HepG2 (cell line): Measurements from ENCODE around the gene G6PC2. TPM values are rescaled to one million over a fixed set of nuclear protein-coding genes. Genes with fewer than 3 reads are reported as not detected.

Experiments
- ATAC-seq: fragments of 200-7000 bp; cut with Tn5 transposase; 3 replicates; pipeline ENCODE4 v1.9.1; 2020; ENCODE audit warnings: mild to moderate bottlenecking, moderate library complexity
- BruUV-seq: library from RNA; stranded (reverse); fragments of 400-500 nt; replicated peaks from 2 replicates; lab custom pipeline; 2021; lab: Mats Ljungman, UMichigan
- CTCF ChIA-PET: fragments of 300-600 bp; formaldehyde crosslinking; extraction: SDS; loops from one replicate; lab custom pipeline; 2021; ENCODE audit warnings: low total read pairs, inconsistent platforms, low intra/inter-chr PET ratio; lab: Yijun Ruan, JAX
- POLR2A ChIA-PET: fragments of 350-600 bp; sonication (Branson Sonifier 250); formaldehyde crosslinking; loops from one replicate; lab custom pipeline; 2020; ENCODE audit warnings: antibody characterized with exemption, inconsistent platforms; lab: Yijun Ruan, JAX
- DNase-seq: peaks from one replicate; pipeline ENCODE4 v3.0.0-alpha.2; 2015; ENCODE audit warnings: low spot score
- FAIRE-seq: peaks from 3 replicates; lab custom pipeline; 2011; peaks lifted over from hg19 to GRCh38; lab: Jason Lieb, UNC
- H2AFZ ChIP-seq: one replicate; pipeline ENCODE4 v1.6.1; 2011; ENCODE audit warnings: low read length, inconsistent platforms
- H3K27ac ChIP-seq: fragments of 300-600 bp; 3 replicates; pipeline ENCODE4 v1.8.0; 2011; ENCODE audit warnings: mixed run types, mild to moderate bottlenecking, mixed read lengths, low read length, inconsistent platforms; ENCODE audit not compliant: insufficient read depth; ENCODE audit errors: extremely low read length
- H3K27me3 ChIP-seq, 2 experiments: fragments of 200-600 bp in 1 of 2; 2 replicates in 1 of 2; 3 replicates in 1 of 2; pipeline versions ENCODE4 v1.6.0 to v1.8.0; 2011; ENCODE audit warnings: low read length in 2 of 2, mild to moderate bottlenecking in 2 of 2, moderate library complexity in 2 of 2, inconsistent platforms in 1 of 2; ENCODE audit not compliant: insufficient read depth in 2 of 2, control insufficient read depth in 1 of 2
- H3K36me3 ChIP-seq, 2 experiments: fragments of 200-600 bp in 1 of 2; replicated peaks in 1 of 2; 2 replicates in 1 of 2; 3 replicates in 1 of 2; pipeline versions ENCODE4 v1.5.1 to v1.8.0; 2011; ENCODE audit warnings: low read length in 2 of 2, inconsistent platforms in 1 of 2; ENCODE audit not compliant: insufficient read depth in 2 of 2, control insufficient read depth in 1 of 2
- H3K4me1 ChIP-seq: 2 replicates; pipeline ENCODE4 v1.5.1; 2012; ENCODE audit warnings: low read length, inconsistent platforms; ENCODE audit not compliant: insufficient read depth
- H3K4me2 ChIP-seq: 2 replicates; pipeline ENCODE4 v1.6.0; 2011; ENCODE audit warnings: low read depth, low read length, inconsistent platforms
- H3K4me3 ChIP-seq, 3 experiments: fragments of 200-600 bp in 1 of 3; sonication (generic), shearing (Covaris generic) in 1 of 3; replicated peaks in 1 of 3; 2 replicates each; pipeline ENCODE4 v1.5.1; 2011 to 2016; ENCODE audit warnings: low read length in 3 of 3, inconsistent platforms in 2 of 3, low read depth in 2 of 3, mild to moderate bottlenecking in 2 of 3, control low read depth in 1 of 3, mixed read lengths in 1 of 3; ENCODE audit not compliant: insufficient read depth in 1 of 3
- H3K79me2 ChIP-seq: one replicate; pipeline ENCODE4 v1.6.1; 2011; ENCODE audit warnings: low read length, inconsistent platforms; ENCODE audit not compliant: insufficient read depth
- H3K9ac ChIP-seq: 2 replicates; pipeline ENCODE4 v1.6.0; 2011; ENCODE audit warnings: mild to moderate bottlenecking, low read depth, low read length, inconsistent platforms; ENCODE audit not compliant: insufficient read depth
- H3K9me3 ChIP-seq: 2 replicates; pipeline ENCODE4 v1.5.1; 2012; ENCODE audit warnings: mild to moderate bottlenecking, low read length
- H4K20me1 ChIP-seq: 2 replicates; pipeline ENCODE4 v1.6.0; 2011; ENCODE audit warnings: inconsistent platforms, mild to moderate bottlenecking, low read length, moderate library complexity; ENCODE audit not compliant: insufficient read depth
- ATF2 ChIP-seq: sonication (generic); formaldehyde crosslinking; IDR thresholded peaks from 2 replicates; pipeline ENCODE4 v1.4.0; 2020; ENCODE audit warnings: missing genetic modification reagents
- BRCA1 ChIP-seq: sonication (generic); formaldehyde crosslinking; IDR thresholded peaks from 2 replicates; pipeline ENCODE4 v1.4.0; 2020; ENCODE audit warnings: missing genetic modification reagents
- GATA4 ChIP-seq: sonication (generic); IDR thresholded peaks from 2 replicates; pipeline ENCODE4 v1.6.1; 2016; ENCODE audit warnings: antibody characterized with exemption, low read depth, borderline replicate concordance
- HNF4G ChIP-seq, 2 experiments: sonication (generic) in 1 of 2; formaldehyde crosslinking in 1 of 2; IDR thresholded peaks; 2 replicates each; pipeline versions ENCODE4 v1.4.0 to v1.6.1; 2011 to 2020; ENCODE audit warnings: borderline replicate concordance in 2 of 2, low read depth in 2 of 2, mild to moderate bottlenecking in 2 of 2, low read length in 1 of 2, missing genetic modification reagents in 1 of 2, moderate library complexity in 1 of 2
- KAT8 ChIP-seq: IDR thresholded peaks from 2 replicates; pipeline ENCODE4 v1.6.1; 2016; ENCODE audit warnings: missing genetic modification reagents, missing compliant biosample characterization
- MAFG ChIP-seq: sonication (generic); formaldehyde crosslinking; IDR thresholded peaks from 2 replicates; pipeline ENCODE4 v1.5.1; 2020; ENCODE audit warnings: mild to moderate bottlenecking, missing genetic modification reagents
- NCOR1 ChIP-seq: fragments of 200-600 bp; sonication (generic); IDR thresholded peaks from 2 replicates; pipeline ENCODE4 v1.7.0; 2017; ENCODE audit warnings: antibody characterized with exemption, low read length, borderline replicate concordance
- POGZ ChIP-seq: sonication (generic); formaldehyde crosslinking; IDR thresholded peaks from 2 replicates; pipeline ENCODE4 v1.4.0; 2020; ENCODE audit warnings: mild to moderate bottlenecking, missing genetic modification reagents
- SIN3A ChIP-seq: IDR thresholded peaks from 2 replicates; pipeline ENCODE4 v1.6.1; 2011; ENCODE audit warnings: low read depth, mild to moderate bottlenecking, control low read depth, low read length, borderline replicate concordance
- STAG1 ChIP-seq: sonication (generic); formaldehyde crosslinking; IDR thresholded peaks from 2 replicates; pipeline ENCODE4 v1.4.0; 2020; ENCODE audit warnings: missing genetic modification reagents
- TAF1 ChIP-seq: sonication (generic); formaldehyde crosslinking; IDR thresholded peaks from 2 replicates; pipeline ENCODE4 v1.4.0; 2020; ENCODE audit warnings: missing genetic modification reagents
- YEATS2 ChIP-seq: sonication (generic); formaldehyde crosslinking; IDR thresholded peaks from 2 replicates; pipeline ENCODE4 v1.4.0; 2020; ENCODE audit warnings: missing genetic modification reagents, borderline replicate concordance
- ZBTB14 ChIP-seq: sonication (generic); formaldehyde crosslinking; IDR thresholded peaks from 2 replicates; pipeline ENCODE4 v1.4.0; 2020; ENCODE audit warnings: missing genetic modification reagents
- ZNF136 ChIP-seq: sonication (generic); formaldehyde crosslinking; IDR thresholded peaks from 2 replicates; pipeline ENCODE4 v1.8.1; 2022; ENCODE audit warnings: low read depth, mild to moderate bottlenecking, moderate library complexity, missing genetic modification reagents
- ZNF180 ChIP-seq: sonication (generic); formaldehyde crosslinking; IDR thresholded peaks from 2 replicates; pipeline ENCODE4 v1.4.0; 2020; ENCODE audit warnings: low read depth, missing genetic modification reagents, borderline replicate concordance
- ZNF468 ChIP-seq: sonication (generic); formaldehyde crosslinking; IDR thresholded peaks from 2 replicates; pipeline ENCODE4 v1.8.0; 2022; ENCODE audit warnings: mild to moderate bottlenecking, moderate library complexity, missing genetic modification reagents
- ZSCAN22 ChIP-seq: sonication (generic); formaldehyde crosslinking; IDR thresholded peaks from 2 replicates; pipeline ENCODE4 v1.4.0; 2020; ENCODE audit warnings: mild to moderate bottlenecking, missing genetic modification reagents
- WGBS: methylation state at CpG from one replicate; pipeline ENCODE4 v1.1.6; 2017; ENCODE audit warnings: low lambda C conversion rate; 5-methylcytosine and 5-hydroxymethylcytosine counted together
- in situ Hi-C: cut with HindIII; loops from 2 replicates; pipeline ENCODE4 v1.10.0; 2017; ENCODE audit warnings: low pct_unique_long_range_greater_than_20kb; ENCODE audit not compliant: extremely low pct_ligation_motif_present
- intact Hi-C: fragments of 100-400 bp; cut with micrococcal nuclease; formaldehyde crosslinking; loops from one replicate; pipeline ENCODE4 v1.10.0; 2022; ENCODE audit not compliant: unreplicated experiment
- polyA plus RNA-seq, 8 experiments: library from polyadenylated mRNA; depleted of rRNA in 3 of 8; stranded (reverse) in 7 of 8; unstranded in 1 of 8; fragments of >200 nt; fragmentation: Illumina TruSeq in 4 of 8; extraction: Trizol in 4 of 8; gene quantifications; 2 replicates each; pipeline versions ENCODE4 v1.2.1 to v1.2.3, GENCODE V29; 2011 to 2016; ENCODE audit warnings: low read depth in 4 of 8, missing spikeins in 1 of 8, mixed read lengths in 1 of 8; ENCODE audit not compliant: insufficient read depth in 1 of 8
- total RNA-seq, 5 experiments: library from RNA; depleted of rRNA; stranded (reverse); fragments of >200 nt; fragmentation: Illumina TruSeq; extraction: Trizol; gene quantifications; 2 replicates each; pipeline ENCODE4 v1.2.3, GENCODE V29; 2016; ENCODE audit warnings: low read depth in 1 of 5

The G6PC2 gene
- total and polyA plus RNA-seq, 2 of the 13 experiments (the other 11 are each of a cell fraction or from before 2014, with no cell fraction given) = not detected

GRCh38 chr2:168884975-168885374 lies 16.1 kb upstream of the G6PC2 start:
- POLR2A ChIA-PET = no interaction called here
- WGBS = 95% methylated on average over 1 of the region's 1 CpG
- no TSS peak for BruUV-seq

GRCh38 chr2:168889635-168890005 lies 11.5 kb upstream of the G6PC2 start:
- DNase-seq (peak; percentile 31), ATAC-seq (peak; percentile 43), FAIRE-seq (peak; percentile 8)
- Histone ChIP-seq H2AFZ (peak overlapping the region; percentile 52), H3K27ac (peak overlapping the region; percentile 58), H3K4me3 (peak overlapping the region; percentile 83 to 93 (median 89)), H3K36me3 (peaks cover 2 to 15% of the 10 kb centered on the region in 2 experiments; a peak in 4 of 5 replicates), H3K4me2 (peak overlapping the region; percentile 72), H3K4me1 (peaks cover 18% of the 10 kb centered on the region), H3K79me2 (peaks cover 10% of the 10 kb centered on the region), H4K20me1 (no peaks in the 10 kb centered on the region), H3K27me3 (no peaks in the 10 kb centered on the region; a peak in 1 of 5 replicates), H3K9ac (peak overlapping the region; percentile 80), H3K9me3 (no peaks in the 10 kb centered on the region)
- ChIA-PET POLR2A (no interaction called here), CTCF (no interaction called here)
- intact Hi-C loops = no loop called here
- WGBS = 4% methylated on average over 3 of the region's 3 CpGs
- in situ Hi-C loops = no loop called here
- TSS peak; percentile 75 for BruUV-seq
- TF ChIP-seq ZBTB14 (CRISPR knock-in tag) (no peak), MAFG (CRISPR knock-in tag) (0 out of 2 replicates have a peak, but pooled peaks have one; percentile 25), BRCA1 (CRISPR knock-in tag) (no peak), SIN3A (no peak), STAG1 (no peak), NCOR1 (peak; percentile 66), ZSCAN22 (no peak), TAF1 (CRISPR knock-in tag) (no peak), ZNF180 (CRISPR knock-in tag) (no peak), ATF2 (no peak), KAT8 (no peak), ZNF468 (CRISPR knock-in tag) (no peak), POGZ (CRISPR knock-in tag) (no peak), HNF4G (IDR thresholded peaks at IDR 0.05; ENCODE audit: borderline replicate concordance, low read depth, low read length) (peak; percentile 71; the same call in 1 of the 2 replicates), HNF4G (CRISPR knock-in tag; IDR thresholded peaks at IDR 0.05; ENCODE audit: borderline replicate concordance, low read depth) (no peak), YEATS2 (no peak), GATA4 (no peak)

More at GRCh38 chr2:168884975-168885374, 16.1 kb upstream of the G6PC2 start:
- Histone ChIP-seq H3K4me1 (peaks cover 18% of the 10 kb centered on the region), H3K4me3 (no peak overlapping the region), H2AFZ (no peak overlapping the region), H3K27me3 (no peaks in the 10 kb centered on the region; a peak in 1 of 5 replicates), H3K4me2 (no peak overlapping the region), H3K36me3 (peaks cover 2 to 15% of the 10 kb centered on the region in 2 experiments; a peak in 4 of 5 replicates), H4K20me1 (no peaks in the 10 kb centered on the region)
- intact Hi-C loops (no loop called here), in situ Hi-C loops (no loop called here)
- no peak for ATAC-seq
- 0 out of 2 replicates have a peak, but pooled peaks have one; percentile 28 for TF ChIP-seq SIN3A
- no peak for TF ChIP-seq ZNF136 (CRISPR knock-in tag)
- TF ChIP-seq, all 625 proteins: peak for 1
- Histone ChIP-seq H3K9me3 (no peaks in the 10 kb centered on the region), H3K9ac (no peak overlapping the region), H3K27ac (no peak overlapping the region), H3K79me2 (peaks cover 16% of the 10 kb centered on the region)
- CTCF ChIA-PET = no interaction called here
- DNase-seq (no peak), FAIRE-seq (no peak)
